DMS79 treated with DMSO at 0.1 percent for 48 hours (cell line): ENCODE data around the gene RNU1-4.
"Not testable (repeated sequence)": the region's sequence is repeated elsewhere in the genome, so short reads cannot be mapped to it uniquely, and the experiment has no call there.

Source experiments
- DNase-seq: peaks from one replicate; lab custom pipeline; 2025; lab: John Stamatoyannopoulos, UW

RNU1-4 gene

DNA sequence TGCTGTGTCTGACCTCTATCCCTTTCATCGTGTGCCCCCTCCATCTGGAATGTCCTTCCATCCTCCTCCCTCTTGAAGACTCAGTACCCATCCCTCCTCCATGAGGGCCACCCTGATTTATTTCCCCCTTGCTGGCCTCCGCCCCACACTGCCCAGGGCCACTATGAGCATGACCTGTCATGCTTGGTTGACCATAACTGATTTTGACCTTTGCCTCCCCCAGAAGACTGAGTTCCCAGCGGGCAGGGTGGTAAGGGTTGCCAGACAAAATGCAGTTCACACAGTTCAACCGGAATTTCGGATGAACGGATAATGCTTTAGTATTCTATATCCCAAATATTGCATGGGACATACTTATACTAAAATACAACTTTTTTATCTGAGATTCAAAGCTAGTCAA, 31.6 kb upstream of the RNU1-4 start:
- not testable (repeated sequence) for DNase-seq

- DNase-seq, result peak; percentile 79
Observed at GRCh38 chr1:16709659-16710087, 30.6 kb upstream of the RNU1-4 start.

DNA sequence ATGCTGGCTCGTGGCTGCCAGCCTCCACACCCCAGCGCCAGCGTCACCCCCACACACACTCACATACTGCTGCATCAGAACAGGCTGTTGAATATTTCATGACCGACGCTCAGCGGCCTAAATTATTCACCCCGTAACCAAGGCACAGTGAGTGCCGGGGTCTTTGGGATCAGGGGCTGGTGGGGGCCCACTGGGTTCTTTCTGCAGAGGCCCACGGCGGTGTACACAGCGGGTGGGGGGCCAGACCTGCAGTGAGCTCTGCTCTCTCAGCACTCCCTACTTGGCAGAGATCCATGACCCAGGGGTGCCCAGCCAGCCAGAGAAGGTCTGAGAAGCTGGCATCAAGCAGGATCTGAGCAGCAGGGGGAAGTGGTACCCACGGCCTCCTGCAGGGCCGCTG, 29.7 kb upstream of the RNU1-4 start:
- DNase-seq, result not testable (repeated sequence)

- not testable (repeated sequence) for DNase-seq
Observed at GRCh38 chr1:16712131-16712530, 28.2 kb upstream of the RNU1-4 start.

DNA sequence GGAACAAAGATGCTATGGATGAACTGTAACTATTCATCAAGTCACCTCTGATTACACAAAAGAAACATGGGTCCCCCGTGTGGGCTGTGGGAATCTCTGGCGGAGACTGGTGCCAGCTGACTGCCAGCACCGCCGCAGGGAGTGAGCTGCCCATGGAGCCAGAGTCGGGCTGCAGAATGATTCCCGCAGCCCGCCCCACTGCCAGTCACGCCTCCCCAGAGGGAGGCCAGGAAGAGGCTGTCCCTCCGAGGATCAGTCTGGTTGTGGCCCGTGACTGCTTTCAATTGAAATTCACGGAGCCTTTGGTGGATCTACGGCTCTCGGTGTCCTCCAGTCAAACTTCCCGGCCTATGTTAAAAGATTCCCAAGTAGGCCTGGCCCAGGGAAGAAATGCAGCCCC, 27.7 kb upstream of the RNU1-4 start:
- not testable (repeated sequence) for DNase-seq

DNA sequence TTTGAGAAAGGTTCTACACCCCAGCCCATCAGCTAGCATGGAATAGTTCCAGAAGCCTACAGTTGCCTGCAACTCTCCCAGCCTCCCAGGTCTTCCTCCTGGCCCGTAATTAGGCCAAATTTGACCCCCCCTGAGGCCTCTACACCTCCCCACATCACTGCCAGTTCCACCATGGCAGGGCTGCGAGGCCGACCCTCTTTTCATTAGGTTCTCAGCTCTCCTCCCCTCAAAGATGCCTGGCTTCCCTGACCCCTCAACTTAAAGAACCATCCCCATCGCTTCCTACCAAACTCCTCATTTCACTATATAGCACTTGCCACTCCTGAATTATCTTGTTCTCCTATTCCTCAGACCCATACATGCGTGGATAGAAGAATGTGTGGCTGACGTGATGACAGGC, 27.3 kb upstream of the RNU1-4 start:
- not testable (repeated sequence) for DNase-seq

- DNase-seq, result not testable (repeated sequence)
Observed at GRCh38 chr1:16713480-16713879, 26.8 kb upstream of the RNU1-4 start.

- DNase-seq, result no peak
Observed at GRCh38 chr1:16716691-16717335, 23.5 kb upstream of the RNU1-4 start.

- DNase-seq, result no peak
Observed at GRCh38 chr1:16717336-16718098, 22.8 kb upstream of the RNU1-4 start.

DNA sequence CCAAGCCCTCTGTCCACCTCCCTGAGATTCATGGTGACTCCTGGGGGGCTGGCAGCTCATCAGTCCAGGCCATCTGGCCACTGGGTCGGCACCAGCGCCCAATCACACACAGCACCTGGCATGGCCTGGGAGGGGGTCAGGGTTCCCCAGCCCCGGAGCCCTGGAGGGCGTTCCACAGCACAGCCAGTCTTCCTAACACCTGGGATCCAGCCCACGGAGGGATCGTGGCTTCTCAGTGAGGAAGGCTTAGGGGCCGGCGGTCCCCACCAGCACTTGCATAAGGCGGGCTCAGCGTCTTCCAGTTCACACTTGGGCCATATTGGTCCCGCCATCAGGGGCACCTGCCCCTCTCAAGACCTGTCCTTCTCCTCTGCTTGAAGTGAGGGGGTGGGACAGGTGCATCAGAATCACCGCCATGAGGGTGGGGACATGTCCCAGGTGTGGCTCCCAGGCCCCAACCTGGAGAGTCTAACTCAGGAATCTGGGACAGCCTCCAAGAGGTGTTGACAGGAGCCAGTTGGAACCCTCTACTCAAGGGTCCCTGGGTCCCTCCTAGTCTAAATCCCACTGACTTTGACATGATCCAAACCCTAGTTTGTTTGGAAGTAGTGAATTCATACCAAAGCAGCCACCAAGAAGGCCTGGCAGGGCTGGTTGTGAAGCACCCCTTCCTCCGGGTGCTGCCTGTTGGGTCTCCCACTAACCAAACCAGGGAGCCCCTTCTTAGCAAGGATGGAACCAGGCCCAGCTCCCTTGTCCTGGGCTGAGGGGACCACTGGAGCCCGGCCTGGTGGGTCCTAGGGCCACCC, 22.0 kb upstream of the RNU1-4 start:
- not testable (repeated sequence) for DNase-seq

GRCh38 chr1:16718908-16719533, 21.3 kb upstream of the RNU1-4 start:
- DNase-seq, result no peak

DNA sequence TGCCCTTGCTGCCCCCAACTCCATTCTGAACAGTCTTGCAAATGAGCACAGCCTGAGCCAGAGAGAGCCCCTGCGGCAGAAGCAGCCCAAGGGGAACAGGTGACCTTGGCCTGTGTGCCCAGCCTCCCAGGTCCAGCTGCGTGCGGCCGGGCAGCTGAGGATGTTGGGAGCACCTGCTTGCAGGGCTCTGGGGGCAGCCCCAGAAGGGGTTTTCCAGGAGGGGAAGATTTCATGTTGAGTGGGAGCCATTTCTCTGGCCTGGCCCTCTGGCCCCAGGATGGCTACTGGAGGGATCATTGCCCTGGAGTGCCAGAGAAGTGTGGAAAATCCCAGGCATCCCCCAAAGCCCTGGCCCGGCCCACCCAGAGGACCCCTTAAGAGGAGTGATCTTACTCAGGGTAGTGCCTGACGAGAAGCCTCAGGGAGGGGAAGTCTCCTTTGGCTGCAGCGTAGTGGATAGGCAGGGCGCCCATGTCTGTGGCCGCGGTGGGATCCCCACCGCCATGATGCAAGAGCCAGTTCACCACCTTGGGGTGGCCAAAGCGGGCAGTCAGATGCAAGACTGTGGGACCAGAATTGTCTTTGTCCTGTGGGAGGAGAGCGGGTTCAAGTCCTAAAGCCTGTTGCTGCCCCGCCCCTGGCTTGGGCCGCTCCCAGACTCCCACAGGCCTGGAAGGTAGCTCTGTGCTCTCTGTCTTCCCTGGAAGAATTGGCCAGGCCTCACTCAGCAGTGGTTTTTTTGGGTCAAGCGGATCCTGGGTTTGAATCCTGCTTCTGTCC, 20.6 kb upstream of the RNU1-4 start:
- no peak for DNase-seq

- DNase-seq, result no peak
Observed at GRCh38 chr1:16720351-16721223, 19.7 kb upstream of the RNU1-4 start.

- DNase-seq, result no peak
Observed at GRCh38 chr1:16721871-16722641, 18.3 kb upstream of the RNU1-4 start.

DNA sequence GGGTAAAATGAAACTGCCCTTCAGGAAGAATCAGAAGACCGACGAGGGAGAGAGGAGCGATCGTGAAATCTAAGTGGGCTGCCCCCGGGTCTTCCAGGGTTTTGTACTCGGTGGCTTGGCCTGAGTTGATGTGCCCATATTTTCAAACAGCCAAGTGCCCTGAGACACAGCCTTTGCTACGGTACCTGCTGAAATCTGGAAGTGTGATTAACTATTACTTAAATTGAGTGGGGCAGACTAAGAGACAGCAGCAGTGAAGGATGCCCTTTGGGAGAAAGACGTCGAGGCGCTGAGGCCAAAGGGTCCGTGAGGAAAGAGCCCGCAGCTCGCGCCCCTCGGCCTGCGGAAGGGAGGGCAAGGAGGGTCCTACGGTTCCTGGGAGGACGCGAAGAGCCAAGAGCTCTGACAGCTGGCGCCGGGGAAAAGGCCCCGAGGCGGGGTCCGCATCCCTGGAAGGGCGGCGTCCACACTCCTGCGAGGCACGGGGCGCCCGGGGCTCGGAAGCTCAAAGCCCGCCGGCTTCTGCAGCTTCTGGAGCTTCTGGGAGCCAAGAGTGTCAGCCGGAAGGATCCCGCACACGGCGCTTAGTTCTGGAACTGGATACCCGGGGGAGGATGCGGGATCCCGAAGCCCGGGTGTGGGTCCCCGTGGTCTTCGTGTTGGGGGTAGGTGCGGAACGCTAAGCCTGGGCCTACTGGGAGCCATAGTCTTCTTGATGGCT, 15.4 kb upstream of the RNU1-4 start:
- DNase-seq, result no peak

DNA sequence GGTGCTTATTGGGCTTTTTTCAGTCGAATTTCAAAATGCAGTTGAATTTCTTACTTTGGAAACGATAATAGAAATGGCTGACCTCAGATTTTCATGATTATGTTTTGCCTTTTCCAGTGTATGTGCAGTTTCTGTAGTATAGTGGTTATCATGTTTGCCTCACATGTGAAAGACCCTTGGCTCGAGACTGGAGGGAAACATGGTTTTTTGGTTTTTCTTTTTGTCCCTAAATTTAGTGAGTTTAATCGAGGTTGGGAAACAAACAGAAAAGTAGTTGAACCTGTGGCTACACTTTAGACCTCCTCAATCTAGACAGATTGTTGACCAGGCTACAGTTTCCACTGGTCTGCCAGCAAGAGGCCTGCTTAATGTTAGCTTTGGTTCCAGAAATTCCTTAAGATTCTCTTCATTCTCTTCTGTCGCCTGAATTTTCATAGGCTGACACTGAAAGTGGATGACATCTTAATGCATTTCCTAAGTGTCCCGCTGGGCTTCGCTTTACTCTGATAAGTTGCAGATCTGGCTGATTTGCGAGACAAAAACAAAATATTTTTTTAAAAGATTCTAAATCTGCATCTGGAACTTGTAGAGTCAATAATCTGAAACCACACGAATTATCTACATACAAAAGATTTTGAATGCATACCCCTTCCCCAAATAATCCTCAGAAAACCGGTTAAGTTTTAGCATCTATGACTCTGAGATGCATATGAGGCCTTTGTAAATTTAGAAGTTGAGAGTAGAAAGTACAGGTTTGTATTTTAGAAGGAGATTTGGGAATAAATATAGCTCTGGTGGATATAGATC, 14.7 kb upstream of the RNU1-4 start:
- DNase-seq, result not testable (repeated sequence)

- DNase-seq, result no peak
Observed at GRCh38 chr1:16727190-16728111, 12.9 kb upstream of the RNU1-4 start.
